GM15510 (cell line): Measurements from ENCODE around the gene LYZ.

Source experiments
- POLR2A ChIP-seq: IDR thresholded peaks from 3 replicates; pipeline ENCODE4 v1.6.1; 2011; ENCODE audit warnings: borderline replicate concordance; ENCODE audit not compliant: insufficient read length; ENCODE audit errors: extremely low read depth

LYZ gene

DNA sequence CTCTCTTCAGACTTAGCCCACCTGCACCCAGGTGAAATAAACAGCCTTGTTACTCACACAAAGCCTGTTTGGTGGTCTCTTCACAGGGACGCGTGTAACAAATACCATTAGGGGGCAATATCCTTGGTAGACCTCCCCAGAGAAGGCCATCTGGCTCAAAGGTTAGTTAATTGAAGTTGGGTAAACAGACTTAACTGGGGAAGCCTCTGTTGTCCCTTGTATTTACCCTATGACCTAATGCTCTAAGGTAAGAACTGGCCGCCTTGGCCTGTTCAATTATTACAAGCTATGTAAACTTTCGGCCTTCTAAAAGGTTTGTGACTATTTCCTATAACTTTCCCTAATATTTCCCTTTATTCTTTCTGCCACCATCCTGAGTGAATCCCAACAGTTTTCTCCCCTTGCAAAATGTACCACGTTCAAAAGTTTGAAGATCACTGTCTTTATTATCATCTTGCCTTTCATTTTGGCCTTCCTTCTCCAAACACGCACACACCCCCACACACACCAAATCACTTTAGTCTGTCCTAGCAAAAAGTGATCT is 15.3 kb upstream of the LYZ start:
- no peak for TF ChIP-seq POLR2A

DNA sequence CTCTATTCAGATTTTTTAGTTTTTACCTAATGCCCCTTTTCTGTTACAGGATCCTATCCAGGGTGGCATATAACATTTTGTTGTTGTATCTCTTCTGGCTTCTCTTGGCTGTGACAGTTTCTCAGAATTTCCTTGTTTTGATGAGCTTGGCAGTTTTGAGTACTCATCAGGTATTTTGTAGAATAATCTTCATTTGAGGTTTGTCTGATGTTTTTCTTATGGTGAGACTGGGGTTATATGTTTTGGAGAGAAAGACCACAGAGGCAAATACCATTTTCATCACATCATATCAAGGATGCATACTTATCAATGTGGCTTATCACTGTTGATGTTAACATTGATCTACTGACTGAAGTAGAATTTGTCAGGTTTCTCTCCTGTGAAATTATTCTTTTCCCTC is 14.0 kb upstream of the LYZ start:
- no peak for TF ChIP-seq POLR2A

DNA sequence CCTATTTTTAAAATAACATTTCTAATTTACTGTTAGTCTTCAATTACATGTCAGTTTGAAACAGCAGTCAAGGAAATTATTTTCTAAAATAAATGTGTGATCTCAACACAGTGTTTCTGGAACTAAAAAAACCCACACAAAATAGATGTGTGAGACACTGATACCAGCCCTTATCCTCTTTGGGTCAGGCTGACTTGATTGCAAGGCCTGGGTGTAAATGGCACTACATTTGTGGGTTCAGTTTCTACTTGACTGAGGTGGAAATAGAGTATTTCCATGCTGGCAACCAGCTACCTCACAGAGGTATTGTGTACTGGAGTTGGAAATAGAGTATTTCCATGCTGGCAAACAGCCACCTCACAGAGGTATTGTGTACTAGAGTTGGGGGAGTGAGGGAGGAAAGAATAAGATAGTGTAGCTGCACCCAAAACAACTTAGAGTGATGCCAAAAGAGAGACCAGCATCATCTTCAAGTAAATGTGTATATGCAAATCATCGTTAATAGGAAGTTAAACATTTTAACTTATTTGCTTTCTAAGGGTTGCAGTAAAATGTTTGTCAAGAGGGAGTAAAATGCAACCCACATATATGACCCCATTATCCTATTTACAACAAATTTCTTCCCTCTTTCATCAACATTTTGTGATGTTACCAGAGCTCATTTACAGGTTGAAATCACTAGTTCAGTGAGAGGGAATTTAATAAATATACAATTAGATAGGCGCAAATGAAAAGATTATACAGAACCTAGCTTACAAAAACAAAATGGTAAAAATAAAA is 10.7 kb upstream of the LYZ start:
- no peak for TF ChIP-seq POLR2A

- TF ChIP-seq POLR2A, result no peak
These were observed 9.9 kb upstream of the LYZ start for GRCh38 chr12:69338120-69338859.

DNA sequence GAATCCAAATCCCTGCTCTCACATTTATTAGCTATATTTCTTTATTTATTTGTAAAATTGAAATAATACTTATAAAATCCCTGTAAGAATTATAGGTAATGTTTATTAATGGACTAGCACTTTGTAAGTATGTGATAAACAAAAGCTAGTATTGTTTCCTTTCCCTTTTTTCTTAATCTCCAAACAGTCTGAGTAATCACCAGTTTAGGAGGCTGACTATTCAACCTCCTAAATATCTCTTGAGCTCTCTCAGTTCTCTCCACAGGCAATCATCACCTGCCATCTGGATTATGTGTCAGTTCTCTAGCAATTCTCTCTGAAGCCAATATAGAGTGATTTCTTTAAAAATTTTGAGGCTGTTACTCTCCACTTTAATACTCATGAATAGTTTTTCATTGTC is 9.2 kb upstream of the LYZ start:
- no peak for TF ChIP-seq POLR2A

DNA sequence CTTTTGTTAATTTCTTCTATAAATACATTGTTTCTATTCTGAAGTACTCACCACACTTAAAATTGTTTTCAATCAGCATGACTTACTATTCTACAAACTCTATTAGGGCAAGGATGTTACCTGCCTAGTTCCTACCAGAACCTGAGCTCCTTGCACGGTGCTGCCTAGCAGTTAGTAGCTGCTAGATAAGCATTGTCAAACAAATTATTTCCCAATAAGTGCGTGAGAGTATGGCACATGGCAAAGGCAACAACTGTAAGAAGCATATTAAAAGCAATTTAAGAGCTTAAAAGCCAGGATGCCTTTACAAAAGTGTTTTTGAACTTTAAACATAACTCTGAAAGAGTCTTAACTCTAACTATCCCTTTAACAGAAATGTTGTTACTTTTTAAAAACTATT is 8.2 kb upstream of the LYZ start:
- TF ChIP-seq POLR2A, result no peak

DNA sequence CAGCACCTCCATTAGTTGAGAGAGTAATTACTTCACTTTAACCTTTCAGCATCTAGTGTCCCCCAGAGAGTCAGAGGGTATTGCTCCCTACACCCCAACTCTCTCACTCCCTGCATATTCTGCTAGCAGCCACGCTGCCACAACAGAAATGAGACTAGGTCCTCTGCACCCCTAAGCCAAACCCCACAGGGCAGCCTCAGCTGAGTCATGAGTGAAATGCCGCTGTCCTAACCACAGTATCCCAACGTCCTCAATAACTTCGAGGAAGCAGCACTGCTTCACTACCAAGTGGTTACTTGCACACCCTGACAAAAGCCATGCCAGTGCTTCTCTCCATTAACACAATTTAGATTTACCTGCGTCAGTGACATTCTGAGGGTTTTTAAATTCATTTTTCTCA is 6.9 kb upstream of the LYZ start:
- TF ChIP-seq POLR2A, result no peak

- no peak for TF ChIP-seq POLR2A
These were observed 5.8 kb upstream of the LYZ start for GRCh38 chr12:69342421-69342820.

GRCh38 chr12:69343357-69343756 is 4.8 kb upstream of the LYZ start:
- no peak for TF ChIP-seq POLR2A

- no peak for TF ChIP-seq POLR2A
These were observed 4.1 kb upstream of the LYZ start for GRCh38 chr12:69343885-69344612.

- TF ChIP-seq POLR2A, result no peak
These were observed 3.1 kb upstream of the LYZ start for GRCh38 chr12:69345077-69345476.

- TF ChIP-seq POLR2A, result no peak
These were observed 2.4 kb upstream of the LYZ start for GRCh38 chr12:69345742-69346141.

GRCh38 chr12:69350002-69350626 is 1.9 kb downstream of the LYZ start:
- TF ChIP-seq POLR2A, result no peak

DNA sequence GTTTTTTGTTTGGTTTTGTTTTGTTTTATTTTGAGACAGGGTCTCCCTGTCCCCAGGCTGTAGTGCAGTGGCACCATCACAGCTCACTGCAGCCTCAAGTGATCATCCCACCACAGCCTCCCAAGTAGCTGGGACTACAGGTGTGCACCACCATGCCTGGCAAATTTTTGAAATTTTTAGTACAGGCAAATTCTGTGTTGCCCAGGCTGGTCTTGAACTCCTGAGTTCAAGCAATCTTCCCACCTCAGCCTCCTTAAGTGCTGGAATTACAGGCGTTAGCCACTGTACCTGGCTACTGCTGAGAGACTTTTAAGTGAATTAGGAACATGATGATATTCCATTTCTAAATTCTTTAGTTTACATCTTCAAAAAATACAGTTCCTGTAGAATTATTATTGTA is 2.6 kb downstream of the LYZ start:
- TF ChIP-seq POLR2A, result no peak
